IPS DF 6.9 (cell line): ENCODE data around the gene FRMD5.

Experiments
- DNase-seq: peaks from one replicate; pipeline ENCODE4 v3.0.0-alpha.2; 2013; ENCODE audit warnings: low read depth, low spot score
- H3K27ac ChIP-seq: one replicate; pipeline ENCODE4 v1.5.1; 2013; ENCODE audit warnings: low read length, control low read depth
- H3K27me3 ChIP-seq: 2 replicates; pipeline ENCODE4 v1.6.1; 2013; ENCODE audit warnings: mild to moderate bottlenecking, low read length; ENCODE audit not compliant: control insufficient read depth, insufficient read depth
- H3K36me3 ChIP-seq: 2 replicates; pipeline ENCODE4 v1.6.1; 2013; ENCODE audit warnings: low read length; ENCODE audit not compliant: control insufficient read depth, insufficient read depth
- H3K4me1 ChIP-seq: 2 replicates; pipeline ENCODE4 v1.6.1; 2013; ENCODE audit warnings: low read length; ENCODE audit not compliant: control insufficient read depth, insufficient read depth
- H3K4me3 ChIP-seq: 2 replicates; pipeline ENCODE4 v1.5.1; 2013; ENCODE audit warnings: mild to moderate bottlenecking, low read length
- H3K9me3 ChIP-seq: 2 replicates; pipeline ENCODE4 v1.6.1; 2013; ENCODE audit warnings: low read length, inconsistent platforms; ENCODE audit not compliant: control insufficient read depth, insufficient read depth
- WGBS: extraction: QIAGEN DNeasy Blood & Tissue Kit; methylation state at CpG from one replicate; pipeline ENCODE4 v1.1.7; 2013; ENCODE audit warnings: mixed read lengths, missing lambda C conversion rate; ENCODE audit not compliant: insufficient read length, insufficient coverage; 5-methylcytosine and 5-hydroxymethylcytosine counted together

Gene FRMD5

GRCh38 chr15:43985976-43986680 lies 208.9 kb downstream of the FRMD5 start:
- Histone ChIP-seq H3K27ac (no peak overlapping the region), H3K4me1 (peaks cover 1% of the 10 kb centered on the region; the same call in 1 of the 2 replicates), H3K27me3 (no peaks in the 10 kb centered on the region), H3K4me3 (no peak overlapping the region), H3K9me3 (no peaks in the 10 kb centered on the region), H3K36me3 (no peaks in the 10 kb centered on the region)
- DNase-seq: no peak
- WGBS: no CpG with 5 or more reads among the region's 7 CpGs

DNA sequence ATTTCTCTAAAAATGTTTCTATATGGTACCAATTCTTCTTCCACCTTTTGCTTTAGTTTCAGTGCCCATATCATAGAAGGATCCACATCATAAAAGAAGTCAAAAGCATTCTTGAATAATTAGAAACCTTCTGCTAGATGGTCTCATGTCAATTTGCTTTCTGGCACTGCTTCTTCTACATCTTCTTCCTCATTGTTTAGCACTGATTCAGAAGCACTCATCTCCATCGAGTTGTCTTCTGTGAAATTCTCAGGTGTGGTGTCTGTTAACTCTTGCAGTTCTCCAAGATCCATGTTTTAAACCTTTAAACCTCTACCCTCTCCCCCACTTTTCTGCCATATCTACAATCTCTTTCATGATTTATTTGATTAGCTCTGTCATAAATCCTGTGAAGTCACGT lies 213.5 kb downstream of the FRMD5 start:
- WGBS: no CpG with 5 or more reads among the region's 2 CpGs
- H3K27ac ChIP-seq: no peak overlapping the region
- peaks cover 1% of the 10 kb centered on the region; the same call in 1 of the 2 replicates for H3K4me1 ChIP-seq
- H3K36me3 ChIP-seq: no peaks in the 10 kb centered on the region
- DNase-seq: no peak
- no peaks in the 10 kb centered on the region for H3K9me3 ChIP-seq
- H3K4me3 ChIP-seq: no peak overlapping the region
- H3K27me3 ChIP-seq: no peaks in the 10 kb centered on the region

DNA sequence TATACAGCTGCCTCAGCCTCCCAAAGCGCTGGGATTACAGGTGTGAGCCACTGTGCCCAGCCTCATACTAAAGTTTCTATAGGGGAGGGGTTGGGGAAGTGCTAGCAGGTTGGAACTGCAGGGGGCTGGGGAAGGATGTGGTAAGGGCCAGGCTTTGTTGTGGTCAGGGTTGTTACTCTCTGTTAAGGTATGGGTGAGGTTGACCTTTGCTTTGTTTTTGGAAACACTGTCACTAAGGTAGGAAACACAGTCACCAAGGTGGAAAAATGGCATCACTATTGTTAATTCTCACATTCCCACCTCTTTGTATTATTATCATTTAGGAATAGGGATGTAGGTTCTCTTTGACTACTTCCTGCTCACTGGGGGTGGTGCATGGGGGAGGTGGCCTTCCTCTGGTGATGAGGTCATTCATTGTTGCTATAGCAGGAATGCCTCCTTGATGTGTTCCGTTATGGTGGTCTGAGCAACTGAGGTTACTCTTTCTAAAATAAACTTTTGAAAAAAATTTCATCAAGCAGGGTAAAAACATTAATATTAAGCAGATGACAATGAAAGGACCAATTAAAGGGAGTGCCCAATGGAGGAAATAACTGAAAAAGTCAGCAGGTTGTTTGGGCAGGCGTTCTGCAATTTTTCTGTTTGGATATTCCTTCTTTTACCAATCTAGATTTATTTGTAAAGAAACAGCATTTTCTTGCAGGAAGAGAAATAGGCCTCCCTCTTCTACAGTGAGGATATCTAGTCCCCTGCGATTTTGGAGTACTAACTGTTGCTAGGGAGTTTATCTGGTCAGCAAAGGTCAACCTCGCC lies 217.8 kb downstream of the FRMD5 start:
- H3K27ac ChIP-seq: no peak overlapping the region
- no peak overlapping the region for H3K4me3 ChIP-seq
- H3K4me1 ChIP-seq: no peaks in the 10 kb centered on the region
- no peaks in the 10 kb centered on the region for H3K9me3 ChIP-seq
- no peaks in the 10 kb centered on the region for H3K36me3 ChIP-seq
- no CpG with 5 or more reads among the region's 5 CpGs for WGBS
- no peak for DNase-seq
- no peaks in the 10 kb centered on the region for H3K27me3 ChIP-seq

GRCh38 chr15:43975770-43976169 lies 219.3 kb downstream of the FRMD5 start:
- no peaks in the 10 kb centered on the region for H3K4me1 ChIP-seq
- no peaks in the 10 kb centered on the region for H3K27me3 ChIP-seq
- DNase-seq: no peak
- H3K4me3 ChIP-seq: no peak overlapping the region
- no peaks in the 10 kb centered on the region for H3K9me3 ChIP-seq
- H3K36me3 ChIP-seq: no peaks in the 10 kb centered on the region
- WGBS: no CpG with 5 or more reads among the region's 1 CpG
- no peak overlapping the region for H3K27ac ChIP-seq

- no peaks in the 10 kb centered on the region for H3K9me3 ChIP-seq
- no peak overlapping the region for H3K27ac ChIP-seq
- no peaks in the 10 kb centered on the region for H3K4me1 ChIP-seq
- no peak for DNase-seq
- no peaks in the 10 kb centered on the region for H3K36me3 ChIP-seq
- H3K4me3 ChIP-seq: no peak overlapping the region
- H3K27me3 ChIP-seq: no peaks in the 10 kb centered on the region
- no CpG with 5 or more reads among the region's 4 CpGs for WGBS
These were observed 219.7 kb downstream of the FRMD5 start for GRCh38 chr15:43975326-43975725.

GRCh38 chr15:43974852-43975251 lies 220.2 kb downstream of the FRMD5 start:
- Histone ChIP-seq H3K27ac (no peak overlapping the region), H3K4me3 (no peak overlapping the region), H3K27me3 (no peaks in the 10 kb centered on the region), H3K9me3 (no peaks in the 10 kb centered on the region), H3K36me3 (no peaks in the 10 kb centered on the region), H3K4me1 (no peaks in the 10 kb centered on the region)
- WGBS: no CpG with 5 or more reads among the region's 3 CpGs
- DNase-seq: no peak

- Histone ChIP-seq H3K27me3 (no peaks in the 10 kb centered on the region), H3K27ac (no peak overlapping the region), H3K9me3 (no peaks in the 10 kb centered on the region), H3K4me1 (no peaks in the 10 kb centered on the region), H3K4me3 (no peak overlapping the region), H3K36me3 (no peaks in the 10 kb centered on the region)
- no peak for DNase-seq
- WGBS: no CpG with 5 or more reads among the region's 1 CpG
These were observed 225.2 kb downstream of the FRMD5 start for GRCh38 chr15:43969802-43970375.

GRCh38 chr15:43968551-43968950 lies 226.5 kb downstream of the FRMD5 start:
- no CpG with 5 or more reads among the region's 3 CpGs for WGBS
- Histone ChIP-seq H3K36me3 (no peaks in the 10 kb centered on the region), H3K4me1 (no peaks in the 10 kb centered on the region), H3K27me3 (no peaks in the 10 kb centered on the region), H3K27ac (no peak overlapping the region), H3K9me3 (no peaks in the 10 kb centered on the region), H3K4me3 (no peak overlapping the region)
- no peak for DNase-seq

DNA sequence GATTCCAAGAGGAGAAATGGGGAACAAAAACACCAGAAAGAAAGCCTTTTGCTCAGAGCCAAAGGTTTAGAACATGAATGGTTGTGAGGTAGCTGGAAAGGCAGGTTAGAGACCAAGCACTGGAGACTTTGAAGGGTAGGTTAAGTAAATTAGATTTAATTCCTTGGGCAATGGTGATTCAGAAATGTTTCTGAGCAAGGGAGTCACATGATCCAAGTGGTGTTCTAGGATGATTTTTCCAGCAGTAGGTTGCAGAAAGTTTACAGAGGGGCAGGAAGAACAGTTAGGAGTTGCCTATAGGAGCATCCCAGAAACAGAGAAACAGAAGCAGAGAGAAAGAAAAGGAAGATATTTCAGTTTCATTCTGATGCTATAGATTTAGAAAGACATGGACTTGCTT lies 228.4 kb downstream of the FRMD5 start:
- no peaks in the 10 kb centered on the region for H3K4me1 ChIP-seq
- no peak for DNase-seq
- H3K36me3 ChIP-seq: no peaks in the 10 kb centered on the region
- no peak overlapping the region for H3K27ac ChIP-seq
- H3K9me3 ChIP-seq: no peaks in the 10 kb centered on the region
- H3K4me3 ChIP-seq: no peak overlapping the region
- no peaks in the 10 kb centered on the region for H3K27me3 ChIP-seq

DNA sequence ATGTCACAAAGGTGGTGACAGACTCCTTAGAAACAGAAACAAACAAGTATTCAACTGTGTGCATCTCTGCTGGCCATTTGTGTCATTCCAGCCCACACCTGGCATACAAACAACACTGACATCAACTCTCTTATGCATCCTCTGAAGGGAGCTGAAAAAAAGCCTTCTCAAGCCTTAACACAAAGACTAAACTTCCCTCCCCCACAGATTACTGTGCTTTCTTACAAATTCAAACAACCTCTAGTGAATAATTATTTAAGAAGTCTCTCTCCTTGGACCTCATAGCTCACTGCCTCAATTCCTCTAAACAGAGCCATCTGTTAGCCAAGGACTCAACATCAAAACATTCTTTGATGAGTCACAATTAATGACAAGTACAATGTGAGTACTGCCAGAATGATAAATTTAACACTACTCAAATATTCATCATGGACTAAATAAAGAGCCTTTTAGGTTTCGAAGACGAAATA lies 236.2 kb downstream of the FRMD5 start:
- no peaks in the 10 kb centered on the region for H3K27me3 ChIP-seq
- no CpG with 5 or more reads among the region's 2 CpGs for WGBS

More for the DNA sequence above, 236.2 kb downstream of the FRMD5 start:
- no peak for DNase-seq
- Histone ChIP-seq H3K36me3 (no peaks in the 10 kb centered on the region), H3K27ac (no peak overlapping the region), H3K4me3 (no peak overlapping the region), H3K9me3 (no peaks in the 10 kb centered on the region), H3K4me1 (no peaks in the 10 kb centered on the region)
